Activated CD4-positive, alpha-beta T cell treated with anti-CD3 and anti-CD28 coated beads, Interleukin-10, Interleukin-2, amounts not matched to agents 100 ng/mL and 50 ng/mL, durations not matched to agents 16 hours and 8 hours (primary cell): ENCODE measurements around the gene LRR1.

Experiments used
- DNase-seq: peaks from one replicate; pipeline ENCODE4 v3.0.0-alpha.2; 2020

LRR1 gene, protein sequence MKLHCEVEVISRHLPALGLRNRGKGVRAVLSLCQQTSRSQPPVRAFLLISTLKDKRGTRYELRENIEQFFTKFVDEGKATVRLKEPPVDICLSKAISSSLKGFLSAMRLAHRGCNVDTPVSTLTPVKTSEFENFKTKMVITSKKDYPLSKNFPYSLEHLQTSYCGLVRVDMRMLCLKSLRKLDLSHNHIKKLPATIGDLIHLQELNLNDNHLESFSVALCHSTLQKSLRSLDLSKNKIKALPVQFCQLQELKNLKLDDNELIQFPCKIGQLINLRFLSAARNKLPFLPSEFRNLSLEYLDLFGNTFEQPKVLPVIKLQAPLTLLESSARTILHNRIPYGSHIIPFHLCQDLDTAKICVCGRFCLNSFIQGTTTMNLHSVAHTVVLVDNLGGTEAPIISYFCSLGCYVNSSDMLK

DNA sequence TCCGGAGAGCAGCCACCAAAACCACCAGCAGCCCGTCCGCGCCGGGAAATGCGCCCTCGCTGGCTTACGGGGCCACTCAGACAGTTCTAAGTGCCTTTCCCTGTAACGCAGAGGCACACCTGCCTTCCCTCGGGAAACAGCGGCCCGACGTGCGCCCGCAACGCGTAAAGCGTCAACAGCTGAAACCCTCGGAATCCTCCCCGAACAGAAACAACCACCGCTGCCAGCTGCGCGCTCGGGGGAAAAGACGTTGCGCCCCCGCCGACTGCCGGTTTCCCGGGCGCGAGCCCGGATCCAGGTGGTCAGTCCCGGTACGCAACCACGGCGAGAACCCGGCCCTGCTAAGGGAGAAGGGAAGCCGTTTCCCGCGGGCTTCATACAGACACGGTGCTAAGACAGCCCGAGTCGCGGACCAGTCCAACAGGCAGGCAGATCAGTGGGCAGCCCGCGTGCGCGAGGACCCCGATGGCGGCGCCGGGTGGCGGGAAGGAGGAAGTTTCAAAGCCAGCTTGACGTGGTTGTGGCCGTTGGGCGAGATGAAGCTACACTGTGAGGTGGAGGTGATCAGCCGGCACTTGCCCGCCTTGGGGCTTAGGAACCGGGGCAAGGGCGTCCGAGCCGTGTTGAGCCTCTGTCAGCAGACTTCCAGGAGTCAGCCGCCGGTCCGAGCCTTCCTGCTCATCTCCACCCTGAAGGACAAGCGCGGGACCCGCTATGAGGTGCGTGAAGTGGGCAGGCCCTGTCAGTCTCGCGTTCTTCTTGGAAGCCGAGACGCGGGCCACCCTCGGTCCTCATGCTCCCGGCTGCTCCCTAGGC, at the start of gene LRR1:
TSS of gene LRR1 (plus strand) at position 456 of the 816 bp plus-strand sequence. CDS start at position 537, 81 bp downstream.
- peak; percentile 90 for DNase-seq

DNA sequence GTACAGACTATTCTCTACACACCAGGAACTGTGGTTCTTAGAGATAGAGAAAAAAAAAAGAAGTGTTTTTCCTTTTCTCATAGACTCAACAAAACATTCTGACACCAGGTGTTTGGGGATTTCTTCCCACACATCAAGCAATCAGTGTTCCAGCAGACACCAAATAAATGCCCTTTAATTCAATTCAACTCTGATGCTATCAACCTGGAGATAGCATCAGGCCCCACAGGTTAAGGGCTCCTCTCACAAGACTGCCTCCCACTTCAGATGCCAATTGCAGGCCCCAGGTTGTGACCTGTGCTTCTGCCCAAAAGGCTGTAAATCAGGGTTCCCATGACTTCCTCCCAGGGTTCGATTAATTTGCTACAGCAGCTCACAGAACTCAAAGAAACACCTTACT, 49.3 kb upstream of the LRR1 start:
- no peak for DNase-seq

DNA sequence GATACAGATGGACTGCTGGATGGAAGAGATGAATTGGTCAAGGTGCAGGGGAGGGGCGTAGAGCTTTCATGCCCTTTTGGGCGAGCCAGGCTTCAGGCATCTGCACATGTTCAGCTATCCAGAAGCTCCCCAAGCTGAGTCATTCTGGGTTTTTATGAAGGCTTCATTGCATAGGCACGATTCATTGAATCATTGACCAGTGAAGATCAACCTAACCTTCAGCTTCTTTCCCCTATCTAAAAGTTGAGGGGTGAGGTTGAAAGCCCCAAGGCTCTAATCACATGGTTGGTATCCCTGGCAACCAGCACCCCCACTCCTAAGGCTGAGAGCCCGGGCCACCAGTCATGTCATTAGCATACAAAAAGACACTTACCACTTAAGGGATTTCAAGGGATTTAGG, 48.9 kb upstream of the LRR1 start:
- no peak for DNase-seq

DNA sequence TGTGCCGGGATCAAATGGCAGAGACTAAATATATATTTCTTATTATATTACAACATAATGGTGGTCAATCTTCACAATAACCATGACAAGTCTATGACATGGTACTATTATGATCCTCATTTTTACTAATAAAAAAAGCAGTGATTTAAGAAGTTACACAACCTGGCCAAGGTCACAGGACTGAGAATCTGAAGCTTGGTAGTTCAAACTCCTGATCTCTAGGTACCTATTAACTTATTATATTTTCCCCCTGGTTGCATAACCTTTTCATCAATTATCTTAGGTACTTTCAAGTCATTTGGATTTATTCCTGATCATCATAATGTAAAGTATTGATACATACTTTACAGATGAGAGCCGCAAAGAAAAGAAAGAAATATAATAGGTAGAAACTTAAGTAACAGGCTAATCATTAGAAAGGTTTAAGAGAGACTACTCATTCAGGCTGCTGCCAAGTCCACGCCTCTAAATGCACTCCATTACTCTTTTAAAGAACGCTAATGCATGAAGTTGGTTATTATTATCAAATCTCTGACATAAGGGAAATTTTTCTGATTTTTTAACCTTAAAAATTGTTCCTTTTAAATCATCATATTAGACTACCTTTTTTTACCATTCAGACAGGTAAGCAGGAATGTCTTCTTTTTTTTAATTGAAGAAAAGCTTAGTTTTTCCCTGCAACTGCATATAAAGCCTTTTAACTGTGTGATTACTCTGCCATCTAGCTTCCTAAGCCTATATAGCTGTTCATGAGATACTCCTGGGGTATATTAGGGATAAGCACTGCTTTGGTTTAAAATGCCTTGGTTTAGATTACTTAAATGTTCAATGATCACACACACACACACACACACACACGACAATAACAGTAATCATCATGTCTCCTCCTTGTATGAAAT, 48.2 kb upstream of the LRR1 start:
- no peak for DNase-seq

DNA sequence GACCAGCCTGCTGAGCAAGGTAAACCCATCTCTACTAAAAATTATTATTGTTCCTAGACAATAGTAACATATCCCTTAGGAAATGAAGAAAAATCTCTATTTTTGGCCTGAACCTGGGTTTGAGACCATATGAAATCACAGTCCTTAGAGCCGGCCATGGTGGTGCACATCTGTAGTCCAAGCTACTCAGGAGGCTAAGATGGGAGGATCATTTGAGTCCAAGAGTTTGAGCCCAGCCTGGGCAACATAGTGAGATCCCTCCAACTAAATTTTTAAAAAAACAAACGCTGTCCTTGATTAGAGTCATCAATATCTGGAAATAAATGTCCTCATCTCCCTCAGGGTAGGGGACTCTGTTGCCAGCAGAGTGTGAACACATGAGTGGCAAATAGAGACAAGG, 47.2 kb upstream of the LRR1 start:
- no peak for DNase-seq

DNA sequence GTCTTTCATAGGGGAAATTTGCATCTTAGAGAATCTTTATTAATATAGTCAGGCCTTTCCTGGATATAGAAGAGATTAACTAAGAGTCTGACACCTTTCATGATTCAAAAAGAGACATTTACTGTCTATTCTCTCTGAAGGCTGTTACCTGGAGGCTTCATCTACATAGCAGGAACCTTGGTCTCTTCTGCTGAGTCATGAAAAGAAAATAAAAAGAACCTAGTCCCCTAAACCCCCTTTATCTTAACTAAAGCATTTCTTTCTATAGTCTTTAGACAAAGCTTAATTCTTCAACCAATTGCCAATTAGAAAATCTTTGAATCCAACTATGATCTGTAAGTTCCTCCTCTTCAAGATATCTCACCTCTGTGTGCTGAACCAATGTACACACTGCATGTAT, 45.6 kb upstream of the LRR1 start:
- no peak for DNase-seq

DNA sequence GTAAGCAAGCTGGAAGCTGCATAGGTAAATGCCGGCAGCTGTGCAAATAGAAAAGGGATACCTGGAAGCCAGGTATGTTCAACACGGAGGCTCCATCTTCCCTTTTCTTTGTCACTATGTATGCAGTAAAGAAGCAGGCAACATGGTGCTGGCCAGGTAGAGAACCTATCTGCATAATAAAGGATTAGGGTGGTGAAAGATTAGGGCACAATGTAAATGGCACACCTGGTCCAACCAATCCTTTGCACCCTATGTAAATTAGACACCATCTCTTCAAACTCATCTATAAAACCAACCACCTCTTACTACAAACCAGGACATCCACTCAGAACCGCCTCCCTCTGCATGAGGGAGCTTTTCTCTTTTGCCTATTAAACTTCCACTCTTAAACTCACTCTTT, 44.8 kb upstream of the LRR1 start:
- DNase-seq, result no peak

DNA sequence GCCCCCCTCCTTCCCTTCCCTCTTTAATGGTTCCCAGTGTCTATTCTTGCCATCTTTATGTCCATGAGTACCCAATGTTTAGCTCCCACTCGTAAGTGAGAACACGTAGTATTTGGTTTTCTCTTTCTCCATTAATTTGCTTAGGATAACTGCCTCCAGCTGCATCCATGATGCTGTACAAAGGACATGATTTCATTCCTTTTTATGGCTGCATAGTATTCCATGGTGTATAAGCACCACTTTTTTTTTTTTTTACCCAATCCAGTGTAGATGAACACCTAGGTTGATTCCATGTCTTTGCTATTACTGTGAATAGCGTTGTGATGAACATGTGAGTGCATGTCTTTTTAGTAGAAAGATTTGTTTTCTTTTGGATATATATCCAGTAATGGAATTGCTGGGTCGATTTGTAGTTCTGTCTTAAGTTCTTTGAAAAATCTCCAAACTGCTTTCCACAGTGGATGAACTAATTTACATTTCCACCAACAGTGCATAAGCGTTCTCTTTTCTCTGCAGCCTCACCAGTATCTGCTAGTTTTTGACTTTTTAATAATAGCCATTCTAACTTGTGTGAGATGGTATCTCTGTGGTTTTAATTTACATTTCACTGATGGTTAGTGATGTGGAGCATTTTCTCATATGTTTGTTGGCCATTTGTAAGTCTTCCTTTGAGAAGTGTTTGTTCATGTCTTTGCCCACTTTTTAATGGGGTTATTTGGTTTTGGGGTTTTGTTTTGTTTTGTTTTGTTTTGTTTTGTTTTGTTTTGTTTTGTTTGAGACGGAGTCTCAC, 38.6 kb upstream of the LRR1 start:
- DNase-seq, result no peak

DNA sequence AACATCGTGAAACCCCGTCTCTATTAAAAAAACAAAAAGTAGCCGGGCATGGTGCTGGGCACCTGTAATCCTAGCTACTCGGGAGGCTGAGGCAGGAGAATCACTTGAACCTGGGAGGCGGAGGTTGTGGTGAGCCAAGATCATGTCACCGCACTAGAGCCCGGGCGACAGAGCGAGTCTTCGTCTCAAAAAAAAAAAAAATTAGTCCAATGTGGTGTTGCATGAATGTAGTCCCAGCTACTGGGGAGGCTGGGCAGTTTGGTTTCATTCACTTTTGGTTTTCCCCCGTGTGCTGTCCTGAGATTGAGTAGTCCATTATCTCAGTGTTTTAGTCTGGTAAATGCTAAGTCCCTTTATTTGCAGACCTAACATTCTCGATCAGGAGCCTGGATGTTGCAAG, 32.0 kb upstream of the LRR1 start:
- DNase-seq, result no peak

DNA sequence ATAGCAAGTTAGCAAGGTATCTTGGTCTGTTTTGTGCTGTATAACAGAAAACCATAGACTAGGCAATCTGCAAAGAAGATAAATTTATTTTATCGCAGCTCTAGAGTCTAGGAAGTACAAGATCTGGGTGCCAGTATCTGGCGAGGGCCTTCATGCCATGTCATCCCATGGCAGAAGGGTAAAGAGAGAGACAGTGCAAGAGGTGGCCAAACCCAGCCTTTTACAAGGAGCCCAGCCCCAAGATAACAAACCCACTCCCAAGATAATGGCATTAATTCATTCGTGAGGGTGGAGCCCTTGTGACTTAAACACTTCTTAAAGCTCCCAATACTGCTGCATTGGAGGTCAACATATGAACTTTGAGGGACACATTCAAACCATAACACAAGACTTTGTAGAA, 29.5 kb upstream of the LRR1 start:
- DNase-seq, result no peak

DNA sequence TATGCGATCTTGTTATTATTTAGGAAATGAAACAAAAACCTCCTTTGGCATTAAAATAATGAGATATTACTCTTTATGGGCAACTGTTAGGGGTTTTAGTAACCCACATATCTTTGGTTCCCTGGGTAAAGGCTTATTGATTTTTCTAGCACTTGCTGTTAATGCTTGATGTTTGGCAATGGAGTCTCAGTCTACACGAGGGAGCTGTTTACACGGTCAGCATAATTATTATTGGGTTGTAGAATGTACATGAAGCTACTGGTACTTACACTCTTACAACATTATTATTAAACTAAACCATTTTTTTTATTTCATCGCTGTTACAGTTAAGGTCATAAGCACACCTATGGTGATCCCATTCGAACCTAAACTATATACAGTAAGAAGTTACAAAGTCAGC, 24.7 kb upstream of the LRR1 start:
- no peak for DNase-seq

DNA sequence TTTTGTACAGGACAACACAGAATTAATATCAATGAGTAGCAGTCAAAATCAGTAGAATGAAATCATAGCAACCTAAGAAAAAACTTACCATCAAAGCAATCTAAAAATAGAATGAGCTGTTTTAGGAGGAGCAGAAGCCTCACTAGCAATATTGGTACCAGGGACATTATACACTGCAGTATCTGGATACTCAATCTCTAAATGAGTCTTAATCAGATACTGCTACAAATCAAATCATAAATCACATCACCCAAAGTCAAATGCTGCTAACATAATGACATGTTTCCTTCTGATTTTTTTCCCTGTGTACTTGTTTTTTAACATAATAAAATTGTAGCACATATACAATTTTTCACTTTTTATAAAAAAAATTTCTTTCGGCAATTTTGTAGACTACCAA, 20.6 kb upstream of the LRR1 start:
- no peak for DNase-seq

DNA sequence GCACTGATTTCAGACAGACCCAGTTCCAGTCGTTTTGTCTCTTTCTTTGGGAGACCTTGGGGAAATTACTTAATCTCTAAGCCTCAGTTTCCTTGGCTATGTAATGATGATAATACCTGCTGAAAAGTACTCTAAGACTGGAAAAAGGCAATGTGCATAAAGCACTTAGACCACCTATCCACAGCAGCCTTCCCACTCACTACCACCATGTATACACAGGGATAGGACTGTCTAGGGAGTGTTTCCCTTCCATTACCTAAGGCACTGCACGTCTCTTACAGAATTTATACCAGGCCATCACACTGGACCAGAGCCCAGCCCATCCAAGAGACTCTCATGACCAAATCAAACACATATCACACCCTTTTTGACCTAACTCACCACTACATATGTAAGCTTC, 18.9 kb upstream of the LRR1 start:
- DNase-seq, result no peak

DNA sequence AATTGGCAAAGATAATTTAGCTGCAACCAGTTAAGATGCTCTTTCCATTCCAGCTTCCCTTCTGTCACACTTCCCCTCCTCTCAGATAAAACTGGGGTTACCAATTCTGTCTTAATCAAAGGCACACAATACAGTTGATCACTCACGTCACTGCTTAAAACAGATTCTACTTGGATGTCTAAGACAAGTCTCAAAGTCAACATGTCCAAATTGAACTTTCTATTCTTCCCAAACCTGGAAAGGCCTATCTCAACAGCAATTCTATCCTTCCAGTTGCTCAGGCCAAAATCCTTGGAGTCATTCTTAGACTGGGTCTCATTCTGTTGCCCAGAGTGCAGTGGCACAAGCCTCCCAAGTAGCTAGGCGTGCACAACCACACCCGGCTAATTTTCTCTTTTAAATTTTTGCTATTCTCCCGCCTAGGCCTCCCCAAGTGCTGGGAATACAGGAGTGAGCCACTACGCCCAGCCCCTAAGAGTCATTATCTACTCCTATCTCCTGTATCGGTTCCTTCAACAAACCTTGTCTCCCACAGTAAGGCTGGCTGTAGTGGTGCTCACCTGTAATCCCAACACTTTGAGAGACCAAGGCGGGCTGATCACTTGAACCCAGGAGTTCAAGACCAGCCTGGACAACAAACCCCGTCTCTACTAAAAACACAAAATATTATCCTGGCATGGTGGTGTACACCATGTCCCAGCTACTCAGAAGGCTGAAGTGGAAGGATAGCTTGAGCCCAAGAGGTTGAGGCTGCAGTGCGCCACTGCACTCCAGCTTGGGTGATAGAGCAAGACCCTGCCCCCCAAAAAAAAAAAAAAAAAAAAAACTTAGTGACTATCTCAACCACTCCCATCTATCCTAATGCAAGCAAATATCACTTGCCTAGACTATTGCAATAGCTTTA, 17.3 kb upstream of the LRR1 start:
- DNase-seq, result peak; percentile 23

DNA sequence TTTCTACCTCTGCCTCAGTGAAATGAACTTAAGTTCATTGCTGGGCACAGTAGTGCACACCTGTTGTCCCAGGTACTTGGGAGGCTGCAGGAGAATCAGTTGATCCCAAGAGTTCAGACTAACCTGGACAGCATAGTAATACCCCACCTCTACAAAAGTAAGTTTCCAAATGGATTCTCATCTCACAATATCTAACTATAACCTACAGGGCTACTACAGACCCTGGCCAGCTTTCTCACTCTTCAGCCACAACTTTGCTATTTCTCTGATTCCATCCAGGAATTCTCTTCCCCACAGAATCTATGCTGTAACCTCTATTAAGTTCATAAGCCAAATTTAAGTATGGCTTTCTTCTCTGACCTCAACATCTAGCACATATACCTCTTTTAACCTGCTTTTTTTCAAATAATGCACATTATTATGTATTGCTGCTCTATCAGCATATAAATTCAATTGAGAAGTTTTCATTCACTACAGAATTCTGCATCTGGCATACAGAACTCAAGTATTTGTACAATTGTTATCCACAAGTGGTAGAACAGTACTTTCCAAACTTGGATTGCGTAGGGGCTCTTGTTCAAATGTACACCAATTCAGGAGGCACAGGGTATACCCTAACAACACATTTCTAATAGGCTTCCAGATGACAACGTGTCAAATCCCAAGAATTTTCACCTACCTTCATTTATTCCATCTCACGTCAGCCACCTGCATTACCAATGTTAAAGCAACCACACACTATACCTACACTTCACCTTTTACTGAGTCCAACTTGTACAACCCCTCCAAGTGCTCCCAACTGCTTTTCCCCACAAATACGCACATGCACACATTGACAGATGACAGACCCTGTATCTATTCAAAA, 16.4 kb upstream of the LRR1 start:
- DNase-seq, result no peak

DNA sequence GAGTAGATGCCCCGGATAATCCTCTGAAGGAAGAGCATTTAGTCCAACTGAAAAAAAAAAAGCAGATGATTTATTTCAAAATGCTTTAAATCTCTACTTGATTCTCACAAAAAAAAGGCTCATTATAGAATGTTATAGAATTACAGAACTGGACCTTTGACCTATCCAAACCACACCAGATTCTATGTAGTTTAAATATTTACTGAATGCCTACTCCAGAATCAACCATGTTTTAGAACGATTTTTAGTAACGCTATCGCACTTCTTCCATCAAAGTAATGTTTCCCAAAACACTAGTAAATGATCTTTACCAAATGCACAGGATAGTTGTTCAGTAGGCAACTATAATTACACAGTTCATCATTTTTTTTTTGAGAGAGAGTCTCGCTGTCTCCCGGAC, 15.1 kb upstream of the LRR1 start:
- no peak for DNase-seq

DNA sequence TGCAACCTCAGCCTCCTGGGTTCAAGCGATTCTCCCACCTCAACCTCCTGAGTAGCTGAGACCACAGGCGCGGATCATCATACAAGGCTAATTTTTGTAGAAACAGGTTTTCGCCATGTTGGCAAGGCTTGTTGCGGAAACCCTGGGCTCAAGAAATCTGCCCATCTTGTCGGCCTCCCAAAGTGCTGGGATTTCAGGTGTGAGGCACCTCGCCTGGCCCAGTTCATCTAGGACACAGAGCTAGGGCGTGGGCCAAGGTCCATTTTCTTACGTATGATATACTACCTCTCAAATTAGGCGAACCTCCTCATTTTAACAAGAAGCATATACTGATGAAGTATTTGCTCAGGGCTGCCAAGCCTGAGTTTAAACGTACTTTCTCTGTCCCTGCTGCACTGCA, 14.7 kb upstream of the LRR1 start:
- peak; percentile 16 for DNase-seq

DNA sequence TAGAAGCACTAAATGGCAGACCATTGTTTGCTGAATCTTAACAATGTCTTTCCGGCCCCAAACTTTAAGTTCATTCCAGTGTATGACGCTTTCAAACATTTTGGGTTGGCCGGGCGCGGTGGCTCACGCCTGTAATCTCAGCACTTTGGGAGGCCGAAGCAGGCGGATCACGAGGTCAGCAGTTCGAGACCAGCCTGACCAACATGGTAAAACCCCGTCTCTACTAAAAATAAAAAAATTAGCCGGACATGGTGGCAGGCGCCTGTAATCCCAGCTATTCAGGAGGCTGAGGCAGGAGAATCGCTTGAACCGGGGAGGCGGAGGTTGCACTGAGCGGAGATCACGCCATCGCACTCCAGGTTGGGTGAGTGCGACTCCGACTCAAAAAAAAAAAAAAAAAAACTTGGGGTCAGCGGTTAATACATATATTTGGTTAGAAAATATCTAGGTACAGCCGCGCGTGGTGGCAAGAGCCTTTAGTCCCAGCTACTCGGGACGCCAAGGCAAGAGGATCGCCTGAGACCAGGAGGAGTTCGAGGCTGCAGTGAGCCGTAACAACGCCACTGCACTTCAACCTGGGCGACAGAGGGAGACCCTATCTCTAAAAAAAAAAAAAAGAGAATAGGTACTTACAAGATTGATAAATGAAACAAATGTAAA, 13.6 kb upstream of the LRR1 start:
- peak; percentile 59 for DNase-seq

DNA sequence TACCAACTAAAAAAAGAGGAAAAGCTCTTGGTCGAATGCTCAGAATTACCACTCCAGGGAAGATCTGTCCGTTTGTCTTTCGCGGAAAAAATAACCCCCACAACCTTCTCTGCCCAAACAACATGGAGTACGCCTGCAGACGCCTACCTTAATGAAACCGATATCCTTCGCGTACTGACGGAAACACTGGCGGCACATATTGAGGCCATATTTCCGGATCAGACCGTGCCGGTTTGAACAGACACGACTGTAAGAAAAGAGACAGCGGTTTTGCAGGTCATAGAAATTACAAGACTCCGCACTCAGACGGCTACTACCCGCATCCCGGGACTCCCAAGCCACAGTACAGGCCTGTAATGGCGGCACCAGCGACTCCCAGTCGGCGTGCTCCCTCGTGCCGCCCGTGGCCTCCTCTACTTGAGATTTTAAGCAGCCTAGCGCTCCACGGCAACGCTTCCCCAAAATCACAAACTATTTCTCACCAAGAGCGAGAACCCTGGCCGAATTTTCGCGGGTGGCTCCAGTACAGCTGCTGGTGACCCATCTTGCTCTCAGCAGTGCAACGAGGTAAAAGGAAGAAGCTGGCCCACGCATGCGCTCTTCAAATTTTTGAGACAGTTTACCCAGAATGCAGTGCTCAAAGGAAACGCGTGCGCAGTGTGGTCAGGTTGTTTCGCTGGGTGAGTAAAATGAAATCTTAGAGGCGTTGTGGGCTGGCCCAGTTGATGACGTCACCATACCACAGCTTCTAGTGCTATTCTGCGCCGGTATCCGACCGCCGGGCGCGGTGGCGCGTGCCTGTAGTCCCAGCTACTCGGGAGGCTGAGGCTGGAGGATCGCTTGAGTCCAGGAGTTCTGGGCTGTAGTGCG, 12.7 kb upstream of the LRR1 start, which contains the start of gene RPS29:
TSS of gene RPS29 (minus strand) at position 578 of the 870 bp plus-strand sequence. CDS start at position 544, 34 bp downstream.
- DNase-seq, result peak; percentile 99
